HG02885 (cell line): ENCODE results near the gene MICAL3.
A peak's percentile ranks its signal among the peaks of the same experiment; 100 is the strongest.

Experiments used
- ATAC-seq: cut with Tn5 transposase; IDR thresholded peaks from one replicate; pipeline ENCODE4 v1.9.1; 2021; ENCODE audit warnings: mild to moderate bottlenecking; ENCODE audit not compliant: unreplicated experiment, poor library complexity

MICAL3 gene

GRCh38 chr22:17977371-17977770, 47.0 kb downstream of the MICAL3 start:
- ATAC-seq = no peak

GRCh38 chr22:17976121-17976520, 48.2 kb downstream of the MICAL3 start:
- no peak for ATAC-seq

- ATAC-seq = peak; percentile 62
These were observed 49.5 kb downstream of the MICAL3 start for GRCh38 chr22:17974703-17975372.

- ATAC-seq = no peak
These were observed 50.3 kb downstream of the MICAL3 start for GRCh38 chr22:17974087-17974486.

- no peak for ATAC-seq
These were observed 51.1 kb downstream of the MICAL3 start for GRCh38 chr22:17973217-17973616.

GRCh38 chr22:17972385-17973191, 51.8 kb downstream of the MICAL3 start:
- no peak for ATAC-seq

GRCh38 chr22:17971711-17972110, 52.6 kb downstream of the MICAL3 start:
- ATAC-seq = no peak

- no peak for ATAC-seq
These were observed 54.1 kb downstream of the MICAL3 start for GRCh38 chr22:17970201-17970708.

GRCh38 chr22:17969701-17970113, 54.7 kb downstream of the MICAL3 start:
- ATAC-seq = no peak

GRCh38 chr22:17968126-17968525, 56.2 kb downstream of the MICAL3 start:
- no peak for ATAC-seq

- ATAC-seq = no peak
These were observed 58.0 kb downstream of the MICAL3 start for GRCh38 chr22:17966403-17966717.

GRCh38 chr22:17965538-17966402, 58.6 kb downstream of the MICAL3 start:
- ATAC-seq = no peak

- ATAC-seq = peak; percentile 82
These were observed 59.7 kb downstream of the MICAL3 start for GRCh38 chr22:17964643-17965042.

- peak; percentile 11 for ATAC-seq
These were observed 60.2 kb downstream of the MICAL3 start for GRCh38 chr22:17964156-17964555.

- ATAC-seq = no peak
These were observed 61.3 kb downstream of the MICAL3 start for GRCh38 chr22:17963015-17963414.

GRCh38 chr22:17962168-17962567, 62.2 kb downstream of the MICAL3 start:
- ATAC-seq = no peak

- ATAC-seq = no peak
These were observed 63.0 kb downstream of the MICAL3 start for GRCh38 chr22:17961446-17961729.

- no peak for ATAC-seq
These were observed 63.5 kb downstream of the MICAL3 start for GRCh38 chr22:17960695-17961445.

GRCh38 chr22:17960011-17960410, 64.3 kb downstream of the MICAL3 start:
- no peak for ATAC-seq

- no peak for ATAC-seq
These were observed 66.2 kb downstream of the MICAL3 start for GRCh38 chr22:17958166-17958565.
